Endothelial cell of umbilical vein (primary cell): Measurements from ENCODE around the gene LTBP2.
A peak's percentile ranks its signal among the peaks of the same experiment; 100 is the strongest.

Experiments used
- CTCF ChIP-seq, 2 donors: IDR thresholded peaks; 1 replicate in 1 of 2; 2 replicates in 1 of 2; pipeline ENCODE4 v1.5.1; 2011; ENCODE audit warnings: low read length in 2 of 2, mild to moderate bottlenecking in 2 of 2, moderate library complexity in 2 of 2, control low read depth in 1 of 2, inconsistent platforms in 1 of 2, low read depth in 1 of 2; ENCODE audit not compliant: insufficient read depth in 1 of 2; ENCODE audit errors: extremely low read depth in 1 of 2
- EZH2 ChIP-seq: IDR thresholded peaks from 2 replicates; pipeline ENCODE4 v1.6.1; 2012; ENCODE audit warnings: borderline replicate concordance, low read depth, mild to moderate bottlenecking, moderate library complexity, low read length, inconsistent platforms; ENCODE audit not compliant: severe bottlenecking
- MAX ChIP-seq: IDR thresholded peaks from 2 replicates; pipeline ENCODE4 v1.6.1; 2011; ENCODE audit not compliant: insufficient read depth, insufficient read length
- POLR2A ChIP-seq: IDR thresholded peaks from 2 replicates; pipeline ENCODE4 v1.6.1; 2012; ENCODE audit warnings: low read depth, mild to moderate bottlenecking, control low read depth, low read length
- POLR2AphosphoS5 ChIP-seq: IDR thresholded peaks from 2 replicates; pipeline ENCODE4 v1.6.1; 2012; ENCODE audit warnings: low read depth, mild to moderate bottlenecking, control low read depth, low read length, moderate library complexity; ENCODE audit not compliant: insufficient read depth

DNA sequence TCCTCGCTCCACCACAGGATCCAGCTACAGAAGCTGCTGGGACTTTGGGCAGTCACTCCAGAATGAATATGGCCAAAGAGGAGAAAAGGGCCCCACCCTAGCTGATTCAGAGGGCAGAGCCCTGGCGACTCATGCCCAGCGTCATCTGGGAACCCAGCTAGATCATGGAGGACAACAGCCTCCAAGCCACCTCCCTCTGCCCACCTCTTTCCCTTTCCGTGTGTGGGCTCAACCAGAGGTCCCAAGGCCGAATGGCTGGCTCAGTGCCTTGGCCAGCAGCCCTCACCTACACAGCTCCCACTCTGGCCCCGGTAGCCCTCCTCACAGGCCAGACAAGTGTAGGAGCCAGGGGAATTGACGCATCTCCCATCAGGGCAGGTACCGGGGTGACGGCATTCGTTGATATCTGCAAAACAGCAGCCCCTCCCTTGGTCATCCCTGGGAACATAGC lies 101.1 kb downstream of the LTBP2 start:
- peak; percentile 18 for TF ChIP-seq POLR2A
- no peak for TF ChIP-seq CTCF (IDR thresholded peaks at IDR 0.05; ENCODE audit: extremely low read depth in 1 of 2, insufficient read depth in 1 of 2, low read depth in 1 of 2, low read length in 2 of 2)
- TF ChIP-seq EZH2, result no peak
- TF ChIP-seq POLR2AphosphoS5, result no peak
- no peak for TF ChIP-seq MAX
